GM19240 (cell line): Measurements from ENCODE around the gene GRK1.
"Not testable (repeated sequence)": the region's sequence is repeated elsewhere in the genome, so short reads cannot be mapped to it uniquely, and the experiment has no call there.

ENCODE experiments used
- DNase-seq: peaks from one replicate; pipeline ENCODE4 v3.0.0; 2011; ENCODE audit warnings: low spot score; ENCODE audit not compliant: insufficient read length

The GRK1 gene

GRCh38 chr13:113666951-113667701, at the start of gene GRK1:
TSS of gene GRK1 (plus strand) at chr13:113667219. CDS start at chr13:113667387, 168 bp downstream.
- DNase-seq, result no peak

GRCh38 chr13:113617961-113618360, 49.1 kb upstream of the GRK1 start:
- DNase-seq, result no peak

DNA sequence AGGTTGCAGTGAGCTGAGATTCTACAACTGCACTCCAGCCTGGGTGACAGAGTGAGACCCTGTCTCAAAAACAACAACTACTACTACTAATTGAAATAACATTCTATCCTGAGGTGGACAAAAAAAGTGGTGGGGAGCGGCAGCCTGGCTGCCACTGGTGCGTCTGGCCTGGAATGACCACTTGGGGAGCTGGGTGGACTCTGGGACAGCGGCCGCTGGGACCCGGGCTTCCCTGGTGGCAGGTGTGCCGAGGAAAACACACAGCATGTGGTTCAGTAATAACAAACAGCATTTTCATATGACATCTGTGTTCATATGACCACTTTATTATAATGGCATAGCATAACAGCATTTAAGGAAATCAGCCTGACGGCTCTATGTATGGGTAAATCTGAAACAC, 48.6 kb upstream of the GRK1 start:
- DNase-seq, result no peak

GRCh38 chr13:113620036-113620796, 46.8 kb upstream of the GRK1 start:
- DNase-seq, result no peak

- no peak for DNase-seq
Measured at GRCh38 chr13:113621046-113621445, 46.0 kb upstream of the GRK1 start.

DNA sequence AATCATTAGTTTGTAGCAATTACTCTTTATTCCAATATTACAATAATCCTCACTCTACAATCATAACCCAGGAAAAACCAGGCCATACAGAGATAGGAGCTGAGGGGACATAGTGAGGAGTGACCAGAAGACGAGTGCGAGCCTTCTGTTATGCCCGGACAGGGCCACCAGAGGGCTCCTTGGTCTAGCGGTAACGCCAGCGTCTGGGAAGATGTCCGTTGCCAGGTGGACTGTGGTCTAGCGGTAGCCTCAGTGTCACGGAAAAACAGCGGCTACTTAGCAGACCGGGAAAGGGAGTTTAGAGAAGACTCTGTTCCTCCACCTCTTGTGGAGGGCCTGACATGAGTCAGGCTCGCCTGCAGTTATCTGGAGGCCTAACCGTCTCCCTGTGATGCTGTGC, 45.5 kb upstream of the GRK1 start:
- DNase-seq, result not testable (repeated sequence)

- DNase-seq, result not testable (repeated sequence)
Measured at GRCh38 chr13:113621986-113622550, 45.0 kb upstream of the GRK1 start.

- DNase-seq, result no peak
Measured at GRCh38 chr13:113622791-113623490, 44.1 kb upstream of the GRK1 start.

- no peak for DNase-seq
Measured at GRCh38 chr13:113623491-113624234, 43.4 kb upstream of the GRK1 start.

GRCh38 chr13:113624235-113624587, 42.8 kb upstream of the GRK1 start:
- no peak for DNase-seq

DNA sequence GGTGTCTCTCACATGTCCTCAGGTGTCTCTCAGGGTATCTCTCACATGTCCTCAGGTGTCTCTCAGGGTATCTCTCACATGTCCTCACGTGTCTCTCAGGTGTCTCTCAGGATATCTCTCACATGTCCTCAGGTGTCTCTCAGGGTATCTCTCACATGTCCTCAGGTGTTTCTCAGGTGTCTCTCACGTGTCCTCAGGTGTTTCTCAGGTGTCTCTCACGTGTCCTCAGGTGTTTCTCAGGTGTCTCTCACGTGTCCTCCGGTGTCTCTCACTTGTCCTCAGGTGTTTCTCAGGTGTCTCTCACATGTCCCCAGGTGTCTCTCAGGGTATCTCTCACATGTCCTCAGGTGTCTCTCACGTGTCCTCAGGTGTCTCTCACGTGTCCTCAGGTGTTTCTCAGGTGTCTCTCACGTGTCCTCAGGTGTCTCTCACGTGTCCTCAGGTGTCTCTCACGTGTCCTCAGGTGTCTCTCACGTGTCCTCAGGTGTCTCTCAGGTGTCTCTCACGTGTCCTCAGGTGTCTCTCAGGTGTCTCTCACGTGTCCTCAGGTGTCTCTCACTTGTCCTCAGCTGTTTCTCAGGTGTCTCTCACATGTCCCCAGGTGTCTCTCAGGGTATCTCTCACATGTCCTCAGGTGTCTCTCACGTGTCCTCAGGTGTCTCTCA, 42.2 kb upstream of the GRK1 start:
- not testable (repeated sequence) for DNase-seq

DNA sequence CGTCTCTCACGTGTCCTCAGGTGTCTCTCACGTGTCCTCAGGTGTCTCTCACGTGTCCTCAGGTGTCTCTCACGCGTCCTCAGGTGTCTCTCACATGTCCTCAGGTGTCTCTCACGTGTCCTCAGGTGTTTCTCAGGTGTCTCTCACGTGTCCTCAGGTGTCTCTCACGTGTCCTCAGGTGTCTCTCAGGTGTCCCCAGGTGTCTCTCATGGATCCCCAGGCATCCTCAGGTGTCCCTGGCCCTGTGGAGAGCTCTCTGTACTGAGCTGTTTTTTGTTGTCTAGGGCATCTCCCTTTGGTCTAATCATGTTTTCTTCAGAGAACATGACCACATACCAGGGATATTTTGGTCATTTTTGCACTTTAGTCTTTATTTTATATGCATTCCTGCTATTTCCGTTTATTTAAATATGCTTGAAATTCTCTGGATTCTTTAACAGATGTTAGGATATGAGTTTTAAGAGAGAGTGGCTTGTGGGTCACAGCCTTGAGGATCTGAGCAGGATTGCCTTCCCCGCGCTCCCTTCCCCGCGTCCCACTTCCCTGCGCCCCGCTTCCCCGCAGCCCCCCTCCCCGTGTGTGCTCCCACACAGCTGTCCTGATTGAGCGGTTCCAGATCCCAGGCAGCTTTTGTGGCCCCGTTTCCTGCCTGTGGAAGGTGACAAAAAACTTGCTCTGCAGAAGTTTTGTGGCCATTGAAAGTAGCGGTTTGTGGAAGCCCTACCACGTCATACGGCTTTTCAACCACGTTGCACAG, 40.9 kb upstream of the GRK1 start:
- no peak for DNase-seq

- no peak for DNase-seq
Measured at GRCh38 chr13:113627136-113627535, 39.9 kb upstream of the GRK1 start.

- DNase-seq, result no peak
Measured at GRCh38 chr13:113628291-113629270, 38.4 kb upstream of the GRK1 start.

DNA sequence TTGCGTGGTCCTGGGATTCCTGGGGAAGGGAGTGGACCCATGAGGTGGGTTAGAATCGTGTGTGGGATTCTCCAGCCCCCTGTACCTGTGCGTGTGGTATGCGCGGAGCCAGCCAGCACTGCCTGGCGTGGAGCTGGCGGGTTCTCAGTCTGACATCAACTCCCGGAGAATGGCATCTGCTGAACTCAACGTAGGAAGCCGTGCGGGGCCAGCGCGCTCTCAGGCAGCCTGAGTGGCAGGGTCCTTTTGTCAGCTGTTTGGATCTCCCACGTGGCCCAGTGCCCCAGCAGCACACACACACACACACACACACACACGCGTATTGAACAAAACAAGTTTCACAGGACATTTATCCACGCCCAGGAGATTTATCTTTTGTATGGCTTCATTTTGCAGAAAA, 37.2 kb upstream of the GRK1 start:
- DNase-seq, result no peak

DNA sequence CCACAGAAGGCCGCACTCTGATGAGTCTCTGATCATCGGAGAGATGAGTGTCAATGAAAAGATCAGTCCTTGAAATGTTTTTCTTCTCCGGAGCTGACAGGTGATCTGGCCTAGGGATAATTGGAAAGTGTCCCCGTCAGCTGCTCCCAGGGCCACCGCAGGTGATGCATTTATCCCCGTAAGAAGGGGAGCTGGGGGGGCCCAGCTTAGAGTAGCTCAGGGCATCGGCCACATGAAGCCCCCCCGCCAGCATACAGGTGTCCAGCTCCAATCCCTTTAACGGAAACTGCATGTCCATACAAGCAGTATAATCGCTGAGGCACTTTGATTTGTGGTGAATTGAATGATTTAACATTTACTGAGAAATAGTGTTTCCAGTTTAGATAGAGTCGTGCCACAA, 36.7 kb upstream of the GRK1 start:
- no peak for DNase-seq

- DNase-seq, result no peak
Measured at GRCh38 chr13:113630804-113631203, 36.2 kb upstream of the GRK1 start.

DNA sequence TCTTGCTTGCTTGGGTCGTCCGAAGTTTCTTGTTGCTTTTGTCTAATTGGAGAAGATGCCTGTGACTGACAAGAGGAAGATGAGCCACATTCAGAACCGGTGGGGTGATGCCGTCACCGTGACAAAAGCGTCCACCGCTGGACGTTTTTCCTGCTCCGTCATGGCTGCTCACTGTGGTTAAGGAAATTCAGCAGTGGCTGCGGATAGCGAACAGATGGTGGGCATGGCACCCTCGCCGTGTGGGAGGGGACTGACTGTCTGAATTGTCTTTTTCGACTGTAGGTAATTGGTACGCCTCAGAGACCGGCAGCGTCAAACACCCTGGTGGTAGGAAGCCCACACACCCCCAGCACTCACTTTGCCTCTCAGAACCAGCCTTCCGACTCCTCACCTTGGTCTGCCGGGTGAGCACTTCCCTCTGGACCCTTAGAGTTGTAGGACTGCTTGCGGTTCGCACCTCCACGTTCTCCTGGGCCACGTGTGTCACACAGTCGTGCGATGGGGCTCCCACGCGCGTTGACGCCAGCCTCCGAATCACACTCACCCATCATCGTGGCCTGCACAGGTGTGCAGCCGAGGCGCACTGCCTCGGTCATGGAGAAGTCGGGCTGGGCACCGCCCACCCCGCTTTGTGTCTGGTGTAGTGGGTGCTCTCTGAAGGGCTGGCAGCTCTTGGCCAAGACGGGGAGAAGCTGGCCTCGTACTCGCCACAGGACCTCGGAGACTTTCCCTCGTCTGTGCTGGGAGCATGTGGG, 35.5 kb upstream of the GRK1 start:
- no peak for DNase-seq
